Astrocyte of the spinal cord (primary cell): Measurements from ENCODE around the gene RBM26.

Source experiments
- DNase-seq: peaks from one replicate; pipeline ENCODE4 v3.0.0; 2011; ENCODE audit warnings: low read depth, low spot score
- H3K4me3 ChIP-seq: 2 replicates; pipeline ENCODE4 v1.5.1; 2011; ENCODE audit warnings: low read depth, mild to moderate bottlenecking, low read length, moderate library complexity
- in situ Hi-C: cut with HindIII; loops from 2 replicates; pipeline ENCODE4 v1.10.0; 2017; ENCODE audit warnings: low sequenced_read_pairs
- TF ChIP-seq, protein P1 (sequence below): IDR thresholded peaks from 2 replicates; pipeline ENCODE4 v1.5.1; 2012; ENCODE audit warnings: low read depth, mild to moderate bottlenecking, low read length, inconsistent platforms

RBM26 gene

GRCh38 chr13:79312340-79312855 is 93.7 kb downstream of the RBM26 start:
- in situ Hi-C loops = no loop called here
- no peak overlapping the region for H3K4me3 ChIP-seq
- TF ChIP-seq, protein P1, sequence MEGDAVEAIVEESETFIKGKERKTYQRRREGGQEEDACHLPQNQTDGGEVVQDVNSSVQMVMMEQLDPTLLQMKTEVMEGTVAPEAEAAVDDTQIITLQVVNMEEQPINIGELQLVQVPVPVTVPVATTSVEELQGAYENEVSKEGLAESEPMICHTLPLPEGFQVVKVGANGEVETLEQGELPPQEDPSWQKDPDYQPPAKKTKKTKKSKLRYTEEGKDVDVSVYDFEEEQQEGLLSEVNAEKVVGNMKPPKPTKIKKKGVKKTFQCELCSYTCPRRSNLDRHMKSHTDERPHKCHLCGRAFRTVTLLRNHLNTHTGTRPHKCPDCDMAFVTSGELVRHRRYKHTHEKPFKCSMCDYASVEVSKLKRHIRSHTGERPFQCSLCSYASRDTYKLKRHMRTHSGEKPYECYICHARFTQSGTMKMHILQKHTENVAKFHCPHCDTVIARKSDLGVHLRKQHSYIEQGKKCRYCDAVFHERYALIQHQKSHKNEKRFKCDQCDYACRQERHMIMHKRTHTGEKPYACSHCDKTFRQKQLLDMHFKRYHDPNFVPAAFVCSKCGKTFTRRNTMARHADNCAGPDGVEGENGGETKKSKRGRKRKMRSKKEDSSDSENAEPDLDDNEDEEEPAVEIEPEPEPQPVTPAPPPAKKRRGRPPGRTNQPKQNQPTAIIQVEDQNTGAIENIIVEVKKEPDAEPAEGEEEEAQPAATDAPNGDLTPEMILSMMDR = no peak
- no peak for DNase-seq

GRCh38 chr13:79311386-79311785 is 94.7 kb downstream of the RBM26 start:
- H3K4me3 ChIP-seq = no peak overlapping the region
- DNase-seq = no peak
- in situ Hi-C loops = no loop called here
- TF ChIP-seq, protein P1 = no peak

DNA sequence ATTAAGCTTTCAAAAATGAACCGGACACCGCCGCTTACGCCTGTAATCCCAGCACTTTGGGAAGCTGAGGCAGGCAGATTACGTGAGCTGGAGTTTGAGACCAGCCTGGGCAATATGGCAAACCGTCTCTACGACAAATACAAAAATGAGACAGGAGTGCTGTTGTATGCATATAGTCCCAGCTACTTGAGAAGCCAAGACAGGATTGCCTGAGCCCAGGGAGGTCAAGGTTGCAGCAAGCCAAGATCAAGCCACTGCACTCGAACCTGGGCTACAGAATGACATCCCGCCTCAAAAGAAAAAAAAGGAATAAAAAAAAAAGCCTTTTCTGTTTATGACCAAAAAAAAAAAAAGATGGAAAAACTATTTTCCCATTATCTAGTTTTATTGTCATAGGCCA is 96.4 kb downstream of the RBM26 start:
- in situ Hi-C loops = no loop called here

DNA sequence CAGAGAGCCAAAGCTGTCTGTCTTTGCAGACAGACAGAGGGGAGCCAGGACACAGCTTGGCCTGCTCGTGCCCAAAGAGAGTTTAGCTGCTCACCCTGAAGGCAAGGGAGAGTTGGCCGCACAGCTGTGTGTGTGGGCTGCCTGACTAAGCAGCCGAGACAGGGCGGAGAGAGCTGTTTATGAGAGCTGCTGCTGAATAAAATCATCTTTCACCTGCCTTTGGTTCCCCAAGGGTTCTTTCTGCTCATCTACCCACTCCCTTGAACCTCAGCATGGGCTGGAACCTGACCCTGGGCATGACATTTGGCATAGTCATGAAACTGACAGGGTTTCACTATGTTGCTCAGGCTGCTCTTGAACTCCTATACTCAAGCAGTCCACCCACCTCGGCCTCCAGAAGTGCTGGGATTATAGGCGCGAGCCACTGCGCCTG is 98.2 kb downstream of the RBM26 start:
- DNase-seq = peak; percentile 11
- in situ Hi-C loops = no loop called here
- no peak overlapping the region for H3K4me3 ChIP-seq
- TF ChIP-seq, protein P1 = no peak

More for the DNA sequence above, 96.4 kb downstream of the RBM26 start:
- H3K4me3 ChIP-seq = no peak overlapping the region
- no peak for DNase-seq
- TF ChIP-seq, protein P1 = no peak

DNA sequence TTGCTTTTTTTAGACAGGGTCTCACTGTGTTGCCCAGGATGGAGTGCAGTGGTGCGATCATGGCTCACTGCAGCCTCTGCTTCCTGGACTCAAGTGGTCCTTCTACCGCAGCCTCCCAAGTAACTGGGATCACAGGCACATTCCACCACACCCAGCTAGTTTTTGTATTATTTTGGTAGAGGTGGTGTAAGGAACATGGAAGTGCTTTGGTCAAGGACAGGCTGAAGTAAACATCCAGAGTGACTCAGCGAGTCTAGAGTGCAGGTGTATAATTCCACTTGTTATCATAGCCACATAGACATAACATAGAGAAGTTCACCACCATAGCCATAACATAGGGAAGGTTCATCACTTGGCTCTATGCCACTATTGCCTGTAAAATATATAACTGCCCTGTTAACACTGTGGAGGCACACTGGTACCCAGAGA is 98.6 kb downstream of the RBM26 start:
- in situ Hi-C loops = no loop called here
- DNase-seq = no peak
- H3K4me3 ChIP-seq = no peak overlapping the region
- TF ChIP-seq, protein P1 = no peak

GRCh38 chr13:79306650-79307049 is 99.4 kb downstream of the RBM26 start:
- TF ChIP-seq, protein P1 = no peak
- no peak overlapping the region for H3K4me3 ChIP-seq
- DNase-seq = no peak
- in situ Hi-C loops = no loop called here

DNA sequence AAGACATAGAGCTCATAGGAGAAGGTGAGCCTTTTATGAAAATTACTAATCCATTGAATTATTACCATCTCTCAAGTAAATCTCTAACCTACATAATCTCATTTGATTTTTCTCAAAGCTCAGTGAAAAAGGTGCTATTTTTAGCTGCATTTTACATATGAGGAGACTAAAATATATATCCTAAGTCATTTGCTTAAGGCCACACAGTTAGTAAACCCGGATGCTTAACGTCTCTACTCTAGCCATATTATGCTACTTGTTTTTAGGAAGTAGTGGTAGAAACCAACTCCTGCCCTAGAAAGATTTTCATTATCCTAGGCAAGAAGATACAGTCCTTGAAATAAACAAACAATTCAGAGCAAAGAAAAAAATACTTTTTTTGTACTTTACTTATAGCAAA is 108.9 kb downstream of the RBM26 start:
- DNase-seq = no peak
- in situ Hi-C loops = no loop called here
- TF ChIP-seq, protein P1 = no peak
- H3K4me3 ChIP-seq = no peak overlapping the region
